Hepatocyte (in vitro differentiated cells): ENCODE measurements around the gene KAZALD1. TPM values are rescaled to one million over a fixed set of nuclear protein-coding genes. Genes with fewer than 3 reads are reported as not detected.

Source experiments
- DNase-seq: peaks from one replicate; pipeline ENCODE4 v3.0.0-alpha.2; 2016; ENCODE audit warnings: low spot score
- H2AFZ ChIP-seq: fragments of 200-600 bp; sonication (generic); 2 replicates; pipeline ENCODE4 v1.6.0; 2016; ENCODE audit warnings: antibody characterized with exemption, mild to moderate bottlenecking
- H3K27ac ChIP-seq: fragments of 200-600 bp; sonication (generic); 2 replicates; pipeline ENCODE4 v1.5.1; 2016; ENCODE audit warnings: mild to moderate bottlenecking
- H3K27me3 ChIP-seq: fragments of 200-600 bp; sonication (generic); 2 replicates; pipeline ENCODE4 v1.6.1; 2016
- H3K36me3 ChIP-seq: fragments of 200-600 bp; sonication (generic); replicated peaks from 2 replicates; pipeline ENCODE4 v1.5.1; 2016; ENCODE audit warnings: low read depth; ENCODE audit not compliant: insufficient read depth
- H3K4me1 ChIP-seq: fragments of 200-600 bp; sonication (generic); 2 replicates; pipeline ENCODE4 v1.5.1; 2016; ENCODE audit warnings: mild to moderate bottlenecking, moderate library complexity; ENCODE audit not compliant: insufficient read depth
- H3K4me2 ChIP-seq: fragments of 200-600 bp; sonication (generic); 2 replicates; pipeline ENCODE4 v1.6.0; 2016
- H3K4me3 ChIP-seq: fragments of 200-600 bp; sonication (generic); 2 replicates; pipeline ENCODE4 v1.5.1; 2016; ENCODE audit warnings: mild to moderate bottlenecking
- H3K79me2 ChIP-seq: fragments of 200-600 bp; sonication (generic); 2 replicates; pipeline ENCODE4 v1.6.0; 2017; ENCODE audit warnings: mild to moderate bottlenecking
- H3K9me2 ChIP-seq: fragments of 200-600 bp; sonication (generic); replicated peaks from 2 replicates; pipeline ENCODE4 v1.6.0; 2017; ENCODE audit warnings: mild to moderate bottlenecking; ENCODE audit not compliant: insufficient read depth
- H3K9me3 ChIP-seq: fragments of 200-600 bp; sonication (generic); 2 replicates; pipeline ENCODE4 v1.5.1; 2016; ENCODE audit warnings: low read depth, mild to moderate bottlenecking
- H4K20me1 ChIP-seq: fragments of 200-600 bp; sonication (generic); 2 replicates; pipeline ENCODE4 v1.6.0; 2016; ENCODE audit warnings: mild to moderate bottlenecking; ENCODE audit not compliant: insufficient read depth, poor library complexity, severe bottlenecking
- CTCF ChIP-seq: fragments of 200-600 bp; sonication (generic); IDR thresholded peaks from 2 replicates; pipeline ENCODE4 v1.5.1; 2016; ENCODE audit warnings: antibody characterized with exemption, mild to moderate bottlenecking; ENCODE audit not compliant: poor library complexity
- EZH2 ChIP-seq: fragments of 200-600 bp; sonication (generic); IDR thresholded peaks from 2 replicates; pipeline ENCODE4 v1.6.1; 2016; ENCODE audit warnings: antibody characterized with exemption, mild to moderate bottlenecking, borderline replicate concordance
- EZH2phosphoT487 ChIP-seq: fragments of 200-600 bp; sonication (generic); IDR thresholded peaks from one replicate; pipeline ENCODE4 v1.6.1; 2018; ENCODE audit warnings: antibody characterized with exemption, mild to moderate bottlenecking, low read depth, moderate library complexity; ENCODE audit not compliant: unreplicated experiment, severe bottlenecking
- WGBS: methylation state at CpG from one replicate; pipeline ENCODE4 v1.1.6; 2016; ENCODE audit warnings: low lambda C conversion rate; ENCODE audit errors: missing lambda C conversion rate; 5-methylcytosine and 5-hydroxymethylcytosine counted together
- polyA plus RNA-seq: library from polyadenylated mRNA; unstranded; fragments of >200 nt; fragmentation: Nextera tagmentation; extraction: Ambion mirVana; gene quantifications from 2 replicates; pipeline ENCODE4 v1.2.1, GENCODE V29; 2016
- total RNA-seq: library from RNA; depleted of rRNA; stranded (reverse); fragments of >200 nt; gene quantifications from 2 replicates; pipeline ENCODE4 v1.2.3, GENCODE V29; 2014

The KAZALD1 gene
- total and polyA plus RNA-seq, 2 experiments from 2014 or later, result 18.2 to 31.9 TPM

- no peaks in the 10 kb centered on the region for H3K9me3 ChIP-seq
- H3K79me2 ChIP-seq, result peaks cover 16% of the 10 kb centered on the region
- peaks cover 25% of the 10 kb centered on the region for H3K4me1 ChIP-seq
- no peak overlapping the region for H3K4me2 ChIP-seq
- no peaks in the 10 kb centered on the region for H3K9me2 ChIP-seq
- no peak for DNase-seq
- H3K4me3 ChIP-seq, result no peak overlapping the region
- no peaks in the 10 kb centered on the region for H4K20me1 ChIP-seq
- H3K36me3 ChIP-seq, result no peaks in the 10 kb centered on the region
- TF ChIP-seq CTCF, result no peak
- WGBS, result 85% methylated on average over 7 of the region's 7 CpGs
- no peak overlapping the region for H3K27ac ChIP-seq
- no peaks in the 10 kb centered on the region for H3K27me3 ChIP-seq
- no peak overlapping the region for H2AFZ ChIP-seq
Observed at GRCh38 chr10:101036726-101037125, 25.1 kb upstream of the KAZALD1 start.

GRCh38 chr10:101038484-101038883 lies 23.3 kb upstream of the KAZALD1 start:
- Histone ChIP-seq H4K20me1 (no peaks in the 10 kb centered on the region), H3K4me1 (peaks cover 25% of the 10 kb centered on the region), H3K79me2 (peaks cover 11% of the 10 kb centered on the region), H3K4me3 (no peak overlapping the region), H3K9me3 (no peaks in the 10 kb centered on the region), H3K4me2 (no peak overlapping the region), H2AFZ (no peak overlapping the region), H3K27ac (no peak overlapping the region), H3K9me2 (no peaks in the 10 kb centered on the region), H3K36me3 (no peaks in the 10 kb centered on the region), H3K27me3 (no peaks in the 10 kb centered on the region)
- TF ChIP-seq EZH2 (no peak), EZH2phosphoT487 (no peak), CTCF (no peak)
- DNase-seq, result no peak
- 73% methylated on average over 5 of the region's 5 CpGs for WGBS

GRCh38 chr10:101040061-101040460 lies 21.7 kb upstream of the KAZALD1 start:
- DNase-seq, result no peak
- Histone ChIP-seq H3K27ac (no peak overlapping the region), H3K79me2 (peaks cover 3% of the 10 kb centered on the region), H3K36me3 (no peaks in the 10 kb centered on the region), H3K27me3 (no peaks in the 10 kb centered on the region), H3K4me1 (peaks cover 17% of the 10 kb centered on the region), H3K9me3 (no peaks in the 10 kb centered on the region), H3K9me2 (no peaks in the 10 kb centered on the region), H4K20me1 (no peaks in the 10 kb centered on the region), H3K4me2 (no peak overlapping the region), H2AFZ (no peak overlapping the region), H3K4me3 (no peak overlapping the region)
- WGBS, result 95% methylated on average over 3 of the region's 3 CpGs
- TF ChIP-seq EZH2phosphoT487, result no peak
- TF ChIP-seq CTCF, result no peak
- no peak for TF ChIP-seq EZH2

- Histone ChIP-seq H3K9me3 (no peaks in the 10 kb centered on the region), H3K27ac (peak overlapping the region; percentile 11), H3K4me1 (peaks cover 14% of the 10 kb centered on the region)
Observed at GRCh38 chr10:101040851-101041250, 20.9 kb upstream of the KAZALD1 start.

More at GRCh38 chr10:101040851-101041250, 20.9 kb upstream of the KAZALD1 start:
- TF ChIP-seq CTCF, result no peak
- no peak for TF ChIP-seq EZH2phosphoT487
- no peak for TF ChIP-seq EZH2
- no peaks in the 10 kb centered on the region for H3K9me2 ChIP-seq
- no peaks in the 10 kb centered on the region for H4K20me1 ChIP-seq
- H3K4me2 ChIP-seq, result no peak overlapping the region
- no peaks in the 10 kb centered on the region for H3K79me2 ChIP-seq
- DNase-seq, result no peak
- 15% methylated on average over 2 of the region's 2 CpGs for WGBS
- no peaks in the 10 kb centered on the region for H3K27me3 ChIP-seq
- H3K36me3 ChIP-seq, result no peaks in the 10 kb centered on the region
- H2AFZ ChIP-seq, result no peak overlapping the region
- H3K4me3 ChIP-seq, result no peak overlapping the region
